Right lobe of liver (tissue), 6 donors: Measurements from ENCODE around the gene KPNA1. TPM values are rescaled to one million over a fixed set of nuclear protein-coding genes. Genes with fewer than 3 reads are reported as not detected.
"Not testable (repeated sequence)": the region's sequence is repeated elsewhere in the genome, so short reads cannot be mapped to it uniquely, and the experiment has no call there.

Experiments used
- ATAC-seq, 4 donors: fragments of 200-7000 bp; cut with Tn5 transposase; one replicate each; pipeline ENCODE4 v1.9.1; 2020; ENCODE audit warnings: mild to moderate bottlenecking in 4 of 4, moderate library complexity in 4 of 4
- DNase-seq, 3 donors: peaks; one replicate each; pipeline ENCODE4 v3.0.0-alpha.2; 2020
- H3K27ac ChIP-seq, 3 donors: fragments of 200-600 bp; one replicate each; pipeline ENCODE4 v1.8.0; 2022
- H3K27me3 ChIP-seq, 2 donors: fragments of 200-600 bp; one replicate each; pipeline ENCODE4 v1.8.0; 2022
- H3K36me3 ChIP-seq, 4 donors: fragments of 200-600 bp; sonication (generic) in 1 of 4; one replicate each; pipeline versions ENCODE4 v1.5.1 to v1.8.0; 2017 to 2022; ENCODE audit warnings: control low read depth in 1 of 4
- H3K4me1 ChIP-seq, 4 donors: fragments of 200-600 bp; sonication (generic) in 1 of 4; one replicate each; pipeline versions ENCODE4 v1.5.1 to v1.8.0; 2017 to 2022; ENCODE audit warnings: control low read depth in 1 of 4
- H3K4me3 ChIP-seq, 3 donors: fragments of 200-600 bp; one replicate each; pipeline ENCODE4 v1.8.0; 2022
- H3K9me3 ChIP-seq, 4 donors: fragments of 200-600 bp; sonication (generic) in 1 of 4; one replicate each; pipeline versions ENCODE4 v1.5.1 to v1.8.0; 2017 to 2022; ENCODE audit warnings: control low read depth in 1 of 4
- POLR2A ChIP-seq: fragments of 450-650 bp; IDR thresholded peaks from one replicate; pipeline ENCODE4 v1.6.1; 2017; ENCODE audit warnings: antibody characterized with exemption, mild to moderate bottlenecking
- WGBS: methylation state at CpG from one replicate; pipeline ENCODE4 v1.1.6; 2018; ENCODE audit warnings: low coverage, low lambda C conversion rate; ENCODE audit not compliant: insufficient coverage; ENCODE audit errors: missing lambda C conversion rate; 5-methylcytosine and 5-hydroxymethylcytosine counted together
- intact Hi-C, 2 donors: fragments of 100-400 bp; cut with DNase I; formaldehyde crosslinking; loops; one replicate each; pipeline versions ENCODE4 v1.11.2 to v1.14.1; 2022
- total RNA-seq, 6 experiments: library from RNA; depleted of rRNA in 2 of 6; stranded (reverse); fragments of >200 nt in 2 of 6; fragmentation: NEBNext Ultra II Directional in 3 of 6; extraction: Animal tissue kit (Norgen Biotek cat#: 25700) in 3 of 6; gene quantifications; one replicate each; pipeline versions ENCODE4 v1.1.0 to v1.2.4, GENCODE V29; 2016 to 2023
- TF ChIP-seq, protein P1 (sequence below), 4 donors: fragments of 200-600 bp in 3 of 4; fragments of 450-650 bp in 1 of 4; IDR thresholded peaks; one replicate each; pipeline versions ENCODE4 v1.5.1 to v1.8.0; 2016 to 2022; ENCODE audit warnings: antibody characterized with exemption in 4 of 4, mild to moderate bottlenecking in 2 of 4
- donor health status: DM: no; HTN: yes; CAD: no.
- donor health status: DM: no; HTN: no; CAD: no.
- donor health status: DM: no; HTN: no; CAD: no.
- donor health status: DM: no; HTN: yes; CAD: no.
- donor health status: DM: no; HTN: yes; CAD: no.

KPNA1 gene
- total RNA-seq, 6 experiments from 2014 or later = 33.7 to 61.3 (median 51.2) TPM

DNA sequence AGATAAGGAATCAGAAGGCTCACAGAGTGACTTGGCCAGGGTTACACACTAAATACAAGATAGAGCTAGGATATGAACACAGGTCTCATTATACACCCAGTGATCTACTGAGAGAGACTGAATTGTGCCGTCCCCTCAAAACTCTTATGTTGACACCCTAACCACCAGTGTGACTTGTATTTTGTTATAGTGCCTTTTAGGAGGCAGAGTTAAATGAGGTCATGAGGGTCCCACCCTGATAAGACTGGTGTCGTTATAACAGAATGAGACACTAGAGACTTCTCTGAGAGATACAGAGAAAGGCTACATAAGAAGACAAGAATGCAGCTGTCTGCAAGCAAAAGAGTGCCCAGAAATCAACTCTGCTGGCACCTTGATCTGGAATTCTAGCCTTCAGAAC, 12.6 kb downstream of the KPNA1 start:
- Histone ChIP-seq H3K27ac (no peak overlapping the region), H3K9me3 (no peaks in the 10 kb centered on the region), H3K4me3 (no peak overlapping the region), H3K4me1 (peaks cover 0 to 10% (median 0%) of the 10 kb centered on the region in 4 donors), H3K36me3 (no peaks in the 10 kb centered on the region), H3K27me3 (no peaks in the 10 kb centered on the region)
- TF ChIP-seq, protein P1, sequence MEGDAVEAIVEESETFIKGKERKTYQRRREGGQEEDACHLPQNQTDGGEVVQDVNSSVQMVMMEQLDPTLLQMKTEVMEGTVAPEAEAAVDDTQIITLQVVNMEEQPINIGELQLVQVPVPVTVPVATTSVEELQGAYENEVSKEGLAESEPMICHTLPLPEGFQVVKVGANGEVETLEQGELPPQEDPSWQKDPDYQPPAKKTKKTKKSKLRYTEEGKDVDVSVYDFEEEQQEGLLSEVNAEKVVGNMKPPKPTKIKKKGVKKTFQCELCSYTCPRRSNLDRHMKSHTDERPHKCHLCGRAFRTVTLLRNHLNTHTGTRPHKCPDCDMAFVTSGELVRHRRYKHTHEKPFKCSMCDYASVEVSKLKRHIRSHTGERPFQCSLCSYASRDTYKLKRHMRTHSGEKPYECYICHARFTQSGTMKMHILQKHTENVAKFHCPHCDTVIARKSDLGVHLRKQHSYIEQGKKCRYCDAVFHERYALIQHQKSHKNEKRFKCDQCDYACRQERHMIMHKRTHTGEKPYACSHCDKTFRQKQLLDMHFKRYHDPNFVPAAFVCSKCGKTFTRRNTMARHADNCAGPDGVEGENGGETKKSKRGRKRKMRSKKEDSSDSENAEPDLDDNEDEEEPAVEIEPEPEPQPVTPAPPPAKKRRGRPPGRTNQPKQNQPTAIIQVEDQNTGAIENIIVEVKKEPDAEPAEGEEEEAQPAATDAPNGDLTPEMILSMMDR (IDR thresholded peaks at IDR 0.05) = no peak
- TF ChIP-seq POLR2A = no peak
- WGBS = 60% methylated on average over 1 of the region's 2 CpGs
- ATAC-seq = no peak
- DNase-seq = no peak
- intact Hi-C loops = no loop called here

DNA sequence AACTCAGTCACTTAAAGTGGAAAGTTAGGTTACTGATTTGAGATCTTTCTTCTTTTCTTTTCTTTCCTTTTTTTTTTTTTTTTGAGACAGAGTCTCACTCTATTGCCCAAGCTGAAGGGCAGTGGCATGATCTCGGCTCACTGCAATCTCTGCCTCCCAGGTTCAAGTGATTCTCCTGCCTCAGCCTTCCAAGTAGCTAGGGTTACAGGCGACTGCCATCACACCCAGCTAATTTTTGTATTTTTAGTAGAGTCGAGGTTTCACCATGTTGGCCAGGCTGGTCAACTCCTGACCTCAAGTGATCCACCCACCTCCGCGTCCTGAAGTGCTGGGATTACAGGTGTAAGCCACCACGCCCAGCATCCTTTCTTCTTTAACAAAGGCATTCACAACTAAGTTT, 13.8 kb downstream of the KPNA1 start:
- DNase-seq, H3K9me3 ChIP-seq, H3K4me3 ChIP-seq, ATAC-seq, intact Hi-C loops, H3K4me1 ChIP-seq, H3K27ac ChIP-seq, H3K27me3 ChIP-seq, H3K36me3 ChIP-seq: not testable (repeated sequence)
- 84% methylated on average over 6 of the region's 6 CpGs for WGBS

DNA sequence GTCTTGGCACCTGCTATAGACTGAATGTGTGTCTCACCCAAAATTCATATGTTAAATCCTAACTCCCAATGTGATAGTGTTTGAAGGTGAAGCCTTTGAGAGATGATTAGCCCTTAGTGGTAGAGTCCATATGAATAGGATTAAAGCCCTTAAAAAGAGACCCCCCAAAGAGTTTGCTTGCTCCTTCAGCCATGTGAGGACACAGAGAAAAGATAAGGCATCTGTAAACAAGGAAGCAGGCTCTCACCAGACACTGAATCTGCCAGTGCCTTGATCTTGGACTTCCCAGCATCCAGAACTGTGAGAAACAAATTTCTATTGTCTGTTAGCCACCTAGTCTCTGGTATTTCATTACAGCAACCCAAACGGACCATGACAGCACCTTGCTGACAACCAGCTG, 16.6 kb downstream of the KPNA1 start:
- Histone ChIP-seq H3K36me3 (peaks cover 0 to 24% (median 5%) of the 10 kb centered on the region in 4 donors), H3K9me3 (no peaks in the 10 kb centered on the region), H3K4me1 (no peaks in the 10 kb centered on the region), H3K4me3 (no peak overlapping the region), H3K27ac (no peak overlapping the region), H3K27me3 (no peaks in the 10 kb centered on the region)
- ATAC-seq (no peak), DNase-seq (no peak)
- no peak for TF ChIP-seq POLR2A
- TF ChIP-seq, protein P1 (IDR thresholded peaks at IDR 0.05) = no peak
- intact Hi-C loops = no loop called here
- WGBS = no CpG with 5 or more reads among the region's 1 CpG

DNA sequence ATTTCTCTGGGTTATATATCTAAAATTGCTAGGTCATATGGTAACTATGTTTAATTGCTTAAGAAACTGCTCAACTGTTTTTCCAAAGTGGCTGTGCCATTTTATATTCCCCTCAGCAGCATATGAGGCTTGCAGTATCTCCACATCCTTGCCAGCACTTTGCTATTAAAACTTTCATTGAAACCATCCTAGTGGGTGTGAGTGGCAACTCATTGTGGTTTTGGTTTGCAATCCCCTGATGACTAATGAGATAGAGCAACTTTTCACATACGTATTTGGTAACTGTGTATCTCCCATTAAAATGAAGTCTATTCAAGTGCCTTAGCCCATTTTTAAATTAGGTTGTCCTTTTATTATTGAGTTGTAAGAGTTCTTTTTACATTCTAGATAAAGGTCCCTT, 17.3 kb downstream of the KPNA1 start:
- H3K4me3 ChIP-seq = no peak overlapping the region
- no peak for DNase-seq
- TF ChIP-seq, protein P1 (IDR thresholded peaks at IDR 0.05) = no peak
- no peak for TF ChIP-seq POLR2A
- ATAC-seq = peak in 2 of 4 donors; percentile 37 to 50
- H3K9me3 ChIP-seq = no peaks in the 10 kb centered on the region
- intact Hi-C loops = no loop called here
- WGBS = 58% methylated on average over 1 of the region's 1 CpG
- H3K27ac ChIP-seq = no peak overlapping the region
- H3K4me1 ChIP-seq = no peaks in the 10 kb centered on the region
- H3K36me3 ChIP-seq = peaks cover 0 to 24% (median 5%) of the 10 kb centered on the region in 4 donors
- H3K27me3 ChIP-seq = no peaks in the 10 kb centered on the region

DNA sequence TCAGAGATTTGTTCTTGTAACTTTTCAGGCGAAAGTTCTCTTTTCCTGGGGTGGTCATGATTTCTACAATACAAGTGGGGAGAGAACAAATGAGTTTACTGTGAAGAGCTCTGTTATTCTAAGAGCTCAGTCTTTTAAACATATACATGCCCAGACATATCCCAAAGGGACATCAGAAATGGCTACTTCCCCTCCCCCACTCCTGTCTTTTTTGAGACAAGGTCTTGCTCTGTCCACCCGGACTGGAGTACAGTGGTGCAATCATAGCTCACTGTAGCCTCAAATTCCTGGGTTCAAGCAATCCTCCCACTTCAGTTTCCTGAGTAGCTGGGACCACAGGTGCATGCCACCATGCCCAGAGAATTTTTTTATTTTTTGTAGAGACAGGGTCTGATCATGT, 18.2 kb downstream of the KPNA1 start:
- 75% methylated on average over 2 of the region's 2 CpGs for WGBS
- H3K27me3 ChIP-seq = no peaks in the 10 kb centered on the region
- TF ChIP-seq POLR2A = no peak
- TF ChIP-seq, protein P1 (IDR thresholded peaks at IDR 0.05) = no peak
- intact Hi-C loops = no loop called here
- no peaks in the 10 kb centered on the region for H3K4me1 ChIP-seq
- no peak overlapping the region for H3K4me3 ChIP-seq
- no peaks in the 10 kb centered on the region for H3K9me3 ChIP-seq
- DNase-seq (no peak), ATAC-seq (no peak)
- peaks cover 0 to 24% (median 5%) of the 10 kb centered on the region in 4 donors for H3K36me3 ChIP-seq
- no peak overlapping the region for H3K27ac ChIP-seq
